Osteoblast (primary cell): ENCODE results near the gene ADAD1. TPM values are rescaled to one million over a fixed set of nuclear protein-coding genes. Genes with fewer than 3 reads are reported as not detected.

Source experiments
- DNase-seq: peaks from one replicate; pipeline ENCODE4 v3.0.0; 2011; ENCODE audit warnings: low spot score, mixed read lengths; ENCODE audit not compliant: insufficient read length; ENCODE audit errors: missing footprints
- H2AFZ ChIP-seq: 2 replicates; pipeline ENCODE4 v1.6.0; 2011; ENCODE audit warnings: mild to moderate bottlenecking, low read length
- H3K27ac ChIP-seq: 2 replicates; pipeline ENCODE4 v1.5.1; 2011; ENCODE audit warnings: mild to moderate bottlenecking, low read depth, low read length, moderate library complexity
- H3K27me3 ChIP-seq: 2 replicates; pipeline ENCODE4 v1.6.0; 2012; ENCODE audit warnings: mild to moderate bottlenecking, control low read depth, inconsistent platforms, low read length, moderate library complexity; ENCODE audit not compliant: insufficient read depth
- H3K36me3 ChIP-seq: 2 replicates; pipeline ENCODE4 v1.5.1; 2011; ENCODE audit warnings: mild to moderate bottlenecking, low read length, control low read depth, moderate library complexity; ENCODE audit not compliant: insufficient read depth
- H3K4me1 ChIP-seq: 2 replicates; pipeline ENCODE4 v1.5.1; 2011; ENCODE audit warnings: mild to moderate bottlenecking, low read length, control low read depth, moderate library complexity; ENCODE audit not compliant: insufficient read depth
- H3K4me2 ChIP-seq: 2 replicates; pipeline ENCODE4 v1.6.0; 2011; ENCODE audit warnings: mild to moderate bottlenecking, low read length; ENCODE audit not compliant: insufficient read depth
- H3K4me3 ChIP-seq: fragments of 200-600 bp; sonication (generic); 3 replicates; pipeline ENCODE4 v1.5.1; 2012; ENCODE audit warnings: mild to moderate bottlenecking, low read length, inconsistent platforms; ENCODE audit not compliant: insufficient read depth
- H3K79me2 ChIP-seq: 2 replicates; pipeline ENCODE4 v1.6.0; 2012; ENCODE audit warnings: mild to moderate bottlenecking, low read length, control low read depth, inconsistent platforms; ENCODE audit not compliant: insufficient read depth
- H3K9me3 ChIP-seq: 2 replicates; pipeline ENCODE4 v1.5.1; 2011; ENCODE audit warnings: low read depth, low read length, control low read depth
- H4K20me1 ChIP-seq: 2 replicates; pipeline ENCODE4 v1.6.0; 2012; ENCODE audit warnings: mild to moderate bottlenecking, low read length, control low read depth; ENCODE audit not compliant: insufficient read depth
- CTCF ChIP-seq: IDR thresholded peaks from 2 replicates; pipeline ENCODE4 v1.5.1; 2011; ENCODE audit warnings: mild to moderate bottlenecking, low read depth, low read length, moderate library complexity; ENCODE audit errors: extremely low read depth
- total RNA-seq: library from RNA; depleted of rRNA; stranded (reverse); fragments of >200 nt; gene quantifications from 2 replicates; pipeline ENCODE4 v1.2.3, GENCODE V29; 2012

Gene ADAD1
- total RNA-seq, 1 donor, result not detected

GRCh38 chr4:122431351-122431750 is 52.5 kb downstream of the ADAD1 start:
- H2AFZ ChIP-seq, result no peak overlapping the region
- H3K4me2 ChIP-seq, result no peak overlapping the region

GRCh38 chr4:122434285-122434684 is 55.5 kb downstream of the ADAD1 start:
- Histone ChIP-seq H3K4me3 (no peak overlapping the region), H3K27me3 (peaks cover 4% of the 10 kb centered on the region), H3K79me2 (no peaks in the 10 kb centered on the region), H2AFZ (no peak overlapping the region), H3K27ac (no peak overlapping the region), H3K36me3 (no peaks in the 10 kb centered on the region), H3K4me1 (no peaks in the 10 kb centered on the region), H3K9me3 (no peaks in the 10 kb centered on the region), H4K20me1 (no peaks in the 10 kb centered on the region), H3K4me2 (no peak overlapping the region)
- peak; percentile 4 for DNase-seq
- no peak for TF ChIP-seq CTCF

More at GRCh38 chr4:122431351-122431750, 52.5 kb downstream of the ADAD1 start:
- Histone ChIP-seq H3K4me3 (no peak overlapping the region), H3K36me3 (no peaks in the 10 kb centered on the region), H3K4me1 (no peaks in the 10 kb centered on the region), H3K27me3 (peaks cover 4% of the 10 kb centered on the region), H3K79me2 (no peaks in the 10 kb centered on the region), H3K9me3 (no peaks in the 10 kb centered on the region), H3K27ac (no peak overlapping the region), H4K20me1 (no peaks in the 10 kb centered on the region)
- no peak for DNase-seq
- no peak for TF ChIP-seq CTCF

DNA sequence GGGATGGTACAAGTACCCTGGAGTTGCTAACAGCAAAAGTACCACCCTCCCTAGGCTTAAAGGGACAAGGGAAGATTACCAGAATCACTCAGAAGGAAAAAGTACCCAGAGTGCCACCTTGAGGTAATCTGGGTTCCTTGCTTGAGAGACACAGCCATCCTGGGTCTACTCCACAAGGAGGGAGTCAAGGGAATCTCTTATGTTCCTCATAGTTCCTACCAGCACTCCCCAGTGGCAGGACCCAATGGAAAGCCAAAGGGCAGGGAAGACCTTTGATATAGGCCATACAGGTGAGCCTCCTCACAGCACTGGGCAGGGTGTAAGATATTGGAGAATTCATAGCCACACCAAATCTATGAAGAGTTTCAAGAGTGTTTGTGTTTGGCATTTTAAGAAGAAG is 72.0 kb downstream of the ADAD1 start:
- Histone ChIP-seq H3K36me3 (no peaks in the 10 kb centered on the region), H4K20me1 (no peaks in the 10 kb centered on the region), H3K79me2 (no peaks in the 10 kb centered on the region), H2AFZ (no peak overlapping the region), H3K27me3 (no peaks in the 10 kb centered on the region), H3K4me3 (no peak overlapping the region), H3K9me3 (no peaks in the 10 kb centered on the region), H3K27ac (no peak overlapping the region), H3K4me1 (no peaks in the 10 kb centered on the region), H3K4me2 (no peak overlapping the region)
- no peak for DNase-seq
- peak; percentile 42 for TF ChIP-seq CTCF

- Histone ChIP-seq H3K4me1 (peaks cover 4% of the 10 kb centered on the region), H2AFZ (no peak overlapping the region), H3K27ac (no peak overlapping the region), H3K27me3 (no peaks in the 10 kb centered on the region), H4K20me1 (no peaks in the 10 kb centered on the region), H3K4me2 (no peak overlapping the region), H3K9me3 (no peaks in the 10 kb centered on the region), H3K79me2 (no peaks in the 10 kb centered on the region), H3K36me3 (no peaks in the 10 kb centered on the region), H3K4me3 (no peak overlapping the region)
- DNase-seq, result no peak
- no peak for TF ChIP-seq CTCF
Measured at GRCh38 chr4:122453384-122453995, 74.7 kb downstream of the ADAD1 start.
